GM12878 (cell line): ENCODE data around the gene ECI1. TPM values are rescaled to one million over a fixed set of nuclear protein-coding genes. Genes with fewer than 3 reads are reported as not detected.

Experiments used
- ATAC-seq: fragments of 200-7000 bp; cut with Tn5 transposase; 3 replicates; pipeline ENCODE4 v1.9.1; 2020; ENCODE audit warnings: mild to moderate bottlenecking, moderate library complexity
- BruUV-seq: library from RNA; stranded (reverse); fragments of 400-500 nt; replicated peaks from 2 replicates; lab custom pipeline; 2021; lab: Mats Ljungman, UMichigan
- CTCF ChIA-PET: fragments of 300-600 bp; sonication (Branson Sonifier 250); formaldehyde crosslinking; extraction: SDS; loops from one replicate; lab custom pipeline; 2021; ENCODE audit warnings: inconsistent platforms; lab: Yijun Ruan, JAX
- POLR2A ChIA-PET: fragments of 350-600 bp; formaldehyde crosslinking; extraction: SDS; loops from one replicate; lab custom pipeline; 2021; ENCODE audit warnings: inconsistent platforms; lab: Charles Lee
- RAD21 ChIA-PET: fragments of 300-600 bp; sonication (Branson Sonifier 250); formaldehyde crosslinking; loops from one replicate; lab custom pipeline; 2023; ENCODE audit warnings: antibody characterized with exemption; ENCODE audit not compliant: unreplicated experiment; lab: Charles Lee
- SMC1A ChIA-PET: fragments of 300-600 bp; sonication (Branson Sonifier 250); formaldehyde crosslinking; loops from one replicate; lab custom pipeline; 2023; ENCODE audit not compliant: unreplicated experiment, uncharacterized antibody; lab: Charles Lee
- DNase-seq: peaks from one replicate; pipeline ENCODE4 v3.0.0-alpha.2; 2011; ENCODE audit warnings: low read depth, low spot score
- FAIRE-seq: peaks from 3 replicates; lab custom pipeline; 2011; peaks lifted over from hg19 to GRCh38; lab: Jason Lieb, UNC
- H2AFZ ChIP-seq: 2 replicates; pipeline ENCODE4 v1.6.0; 2011; ENCODE audit warnings: low read depth, low read length, control low read depth; ENCODE audit not compliant: control insufficient read depth
- H3K27ac ChIP-seq: 2 replicates; pipeline ENCODE4 v1.5.1; 2011; ENCODE audit warnings: control low read depth; ENCODE audit not compliant: control insufficient read depth, insufficient read depth
- H3K27me3 ChIP-seq, 2 experiments: replicated peaks in 1 of 2; 2 replicates each; pipeline versions ENCODE4 v1.6.0 to v1.6.1; 2011; ENCODE audit warnings: low read length in 1 of 2; ENCODE audit not compliant: control insufficient read depth in 2 of 2, insufficient read depth in 2 of 2
- H3K36me3 ChIP-seq, 2 experiments: 2 replicates each; pipeline ENCODE4 v1.5.1; 2011; ENCODE audit warnings: low read length in 1 of 2; ENCODE audit not compliant: control insufficient read depth in 2 of 2, insufficient read depth in 2 of 2
- H3K4me1 ChIP-seq: 2 replicates; pipeline ENCODE4 v1.6.1; 2011; ENCODE audit warnings: mild to moderate bottlenecking, low read length, moderate library complexity, mixed read lengths; ENCODE audit not compliant: control insufficient read depth, insufficient read depth
- H3K4me2 ChIP-seq: 2 replicates; pipeline ENCODE4 v1.6.0; 2011; ENCODE audit warnings: control low read depth; ENCODE audit not compliant: control insufficient read depth, insufficient read depth
- H3K4me3 ChIP-seq: fragments of 200-600 bp; sonication (generic); 2 replicates; pipeline ENCODE4 v1.5.1; 2016
- H3K79me2 ChIP-seq: 2 replicates; pipeline ENCODE4 v1.6.0; 2011; ENCODE audit warnings: low read length; ENCODE audit not compliant: control insufficient read depth, insufficient read depth
- H3K9ac ChIP-seq: 2 replicates; pipeline ENCODE4 v1.8.0; 2011; ENCODE audit warnings: low read length, control low read depth, mixed read lengths; ENCODE audit not compliant: control insufficient read depth, insufficient read depth
- H3K9me3 ChIP-seq: replicated peaks from 3 replicates; pipeline ENCODE4 v1.5.1; 2011; ENCODE audit warnings: mild to moderate bottlenecking, low read length; ENCODE audit not compliant: control insufficient read depth, insufficient read depth
- H4K20me1 ChIP-seq: 2 replicates; pipeline ENCODE4 v1.6.0; 2011; ENCODE audit not compliant: control insufficient read depth, insufficient read depth
- BCLAF1 ChIP-seq: fragments of 450-650 bp; IDR thresholded peaks from 2 replicates; pipeline ENCODE4 v1.6.1; 2017; ENCODE audit warnings: antibody characterized with exemption, mild to moderate bottlenecking, moderate library complexity
- PBX3 ChIP-seq: IDR thresholded peaks from 2 replicates; pipeline ENCODE4 v1.6.1; 2011; ENCODE audit warnings: mild to moderate bottlenecking, low read depth, low read length, moderate library complexity; ENCODE audit not compliant: insufficient replicate concordance
- PKNOX1 ChIP-seq: fragments of 450-650 bp; IDR thresholded peaks from 2 replicates; pipeline ENCODE4 v1.6.1; 2016; ENCODE audit warnings: mild to moderate bottlenecking
- POU2F2 ChIP-seq: IDR thresholded peaks from 3 replicates; pipeline ENCODE4 v1.6.1; 2011; ENCODE audit warnings: low read depth, mild to moderate bottlenecking, low read length, borderline replicate concordance
- SREBF1 ChIP-seq: IDR thresholded peaks from 2 replicates; pipeline ENCODE4 v1.6.1; 2012; ENCODE audit warnings: mild to moderate bottlenecking, low read length
- WGBS: methylation state at CpG from one replicate; pipeline ENCODE4 v1.1.6; 2016; ENCODE audit warnings: low lambda C conversion rate; ENCODE audit not compliant: insufficient replicate concordance, insufficient coverage; ENCODE audit errors: missing lambda C conversion rate; 5-methylcytosine and 5-hydroxymethylcytosine counted together
- in situ Hi-C: fragments of 300-500 bp; cut with MboI; formaldehyde crosslinking; loops from 9 replicates; pipeline ENCODE4 v1.14.3; 2018; ENCODE audit warnings: mixed read lengths
- intact Hi-C: fragments of 100-400 bp; cut with micrococcal nuclease; formaldehyde crosslinking; loops from one replicate; pipeline ENCODE4 v1.14.2; 2022; ENCODE audit not compliant: unreplicated experiment
- polyA plus RNA-seq, 11 experiments: library from polyadenylated mRNA; depleted of rRNA in 4 of 11; unstranded in 6 of 11; stranded (reverse) in 5 of 11; fragments of >200 nt; fragmentation: Nextera tagmentation in 4 of 11; fragmentation: Illumina TruSeq in 1 of 11; extraction: Ambion mirVana in 4 of 11; extraction: Trizol in 1 of 11; gene quantifications; 1 replicate in 1 of 11; 2 replicates in 10 of 11; pipeline versions ENCODE4 v1.2.1 to v1.2.3, GENCODE V29; 2011 to 2016; ENCODE audit warnings: inconsistent platforms in 2 of 11, missing spikeins in 2 of 11, low read depth in 1 of 11
- total RNA-seq, 4 experiments: library from RNA; depleted of rRNA in 3 of 4; stranded (reverse); fragments of >200 nt in 3 of 4; fragmentation: Illumina TruSeq in 1 of 4; extraction: Trizol in 1 of 4; gene quantifications; 2 replicates each; pipeline versions ENCODE4 v1.2.1 to v1.2.3, GENCODE V29; 2013 to 2021

The ECI1 gene
- total and polyA plus RNA-seq, 10 of the 15 experiments (the other 5 are each of a cell fraction or from before 2014, with no cell fraction given): 2.2 to 82.1 (median 24.8) TPM

- Histone ChIP-seq H3K27ac (no peak overlapping the region), H3K27me3 (no peaks in the 10 kb centered on the region)
- in situ Hi-C loops: no loop called here
- TF ChIP-seq BCLAF1: no peak
- TF ChIP-seq POU2F2: no peak
- no peak for TF ChIP-seq SREBF1
- TF ChIP-seq PKNOX1: no peak
- no peak for TF ChIP-seq PBX3
- TF ChIP-seq, all 136 proteins: peak for 0
- Histone ChIP-seq H3K4me2 (no peak overlapping the region), H3K9me3 (no peaks in the 10 kb centered on the region), H3K9ac (no peak overlapping the region), H3K79me2 (no peaks in the 10 kb centered on the region), H4K20me1 (no peaks in the 10 kb centered on the region), H3K4me3 (no peak overlapping the region), H3K36me3 (no peaks in the 10 kb centered on the region), H3K4me1 (no peaks in the 10 kb centered on the region), H2AFZ (no peak overlapping the region)
- ChIA-PET CTCF (interaction anchor here (0.6 kb wide), 1 partner anchor 89 kb away, joined by 3 read pairs; no protein-coding TSS in a partner anchor), RAD21 (no interaction called here), SMC1A (no interaction called here), POLR2A (interaction anchor here (1.1 kb wide), 1 partner anchor 10 kb away, joined by 3 read pairs; no protein-coding TSS in a partner anchor)
- FAIRE-seq: no peak
- WGBS: 79% methylated on average over 8 of the region's 8 CpGs
- DNase-seq: no peak
- no peak for ATAC-seq
- BruUV-seq: no TSS peak
- intact Hi-C loops: no loop called here
These were observed 29.1 kb upstream of the ECI1 start for GRCh38 chr16:2280461-2280860.
